GM18505 (cell line): ENCODE data around the gene TMEM14C.
A peak's percentile ranks its signal among the peaks of the same experiment; 100 is the strongest.

ENCODE experiments used
- ATAC-seq: cut with Tn5 transposase; IDR thresholded peaks from one replicate; pipeline ENCODE4 v1.9.1; 2021; ENCODE audit not compliant: unreplicated experiment
- POLR2A ChIP-seq: IDR thresholded peaks from 4 replicates; pipeline ENCODE4 v1.6.1; 2011; ENCODE audit warnings: borderline replicate concordance; ENCODE audit not compliant: insufficient read depth, insufficient read length; ENCODE audit errors: extremely low read depth

The TMEM14C gene

GRCh38 chr6:10722820-10723566 is at the start of gene TMEM14C:
TSS of gene TMEM14C (plus strand) at chr6:10723070. CDS start at chr6:10724614, 1,544 bp downstream.
- TF ChIP-seq POLR2A, result peak; percentile 82
- peak; percentile 96 for ATAC-seq

- TF ChIP-seq POLR2A, result no peak
- ATAC-seq, result no peak
Observed at GRCh38 chr6:10676403-10676802, 46.5 kb upstream of the TMEM14C start.

DNA sequence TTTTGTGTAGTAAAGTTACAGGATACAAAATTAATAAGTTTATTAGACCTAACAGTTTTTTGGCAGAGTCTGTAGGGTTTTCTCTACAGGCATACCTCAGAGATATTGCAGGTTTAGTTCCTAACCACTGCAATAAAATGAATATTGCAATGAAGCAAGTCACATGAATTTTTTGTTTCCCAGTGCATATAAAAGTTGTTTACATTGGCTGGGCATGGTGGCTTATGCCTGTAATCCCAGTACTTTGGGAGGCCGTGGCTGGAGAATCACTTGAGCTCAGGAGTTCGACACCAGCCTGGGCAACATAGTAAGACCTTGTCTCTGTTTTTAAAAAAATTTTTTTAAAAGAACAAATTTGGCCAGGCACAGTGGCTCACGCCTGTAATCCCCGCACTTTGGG is 44.4 kb upstream of the TMEM14C start:
- TF ChIP-seq POLR2A, result no peak
- ATAC-seq, result no peak

GRCh38 chr6:10681795-10682194 is 41.1 kb upstream of the TMEM14C start:
- no peak for TF ChIP-seq POLR2A
- no peak for ATAC-seq

GRCh38 chr6:10682355-10682988 is 40.4 kb upstream of the TMEM14C start:
- no peak for TF ChIP-seq POLR2A
- no peak for ATAC-seq

DNA sequence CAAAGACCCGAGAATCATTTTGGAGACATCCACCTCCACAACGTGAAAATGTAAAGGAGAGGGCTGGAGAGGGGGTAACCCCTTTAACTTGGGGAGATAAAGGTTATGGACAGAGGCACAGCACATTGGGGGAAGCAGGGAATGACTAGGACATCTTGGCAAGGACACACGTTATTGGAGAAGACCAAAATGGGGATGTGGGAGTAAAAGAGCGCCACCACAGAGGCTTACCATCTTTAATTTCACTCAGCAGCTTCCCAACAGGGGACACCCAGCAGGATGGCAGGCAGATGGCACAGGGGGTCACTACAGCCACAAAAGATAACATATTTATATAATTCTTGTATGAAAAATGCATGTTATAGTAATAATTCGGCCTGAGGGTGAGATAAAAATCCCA is 38.3 kb upstream of the TMEM14C start:
- no peak for TF ChIP-seq POLR2A
- no peak for ATAC-seq

GRCh38 chr6:10685092-10685915 is 37.6 kb upstream of the TMEM14C start:
- ATAC-seq, result no peak
- no peak for TF ChIP-seq POLR2A

DNA sequence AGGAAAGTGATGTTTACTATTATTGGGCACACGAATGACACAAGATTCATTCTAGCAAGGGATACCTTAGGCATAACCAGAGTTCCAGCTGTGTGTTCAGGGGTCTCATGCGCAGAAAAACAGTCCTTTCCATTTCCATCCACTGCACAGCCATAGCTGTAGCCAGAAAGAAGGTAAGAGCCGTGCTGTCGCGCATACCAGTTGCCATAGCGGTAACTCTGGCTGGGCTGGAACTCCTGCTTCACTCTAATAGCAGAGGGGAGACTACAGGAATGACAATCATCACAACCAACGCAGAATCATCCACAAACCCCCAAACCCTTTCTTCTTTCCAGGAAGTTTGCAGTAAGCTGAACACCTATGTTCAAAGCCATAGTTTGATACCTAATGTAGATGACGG is 36.0 kb upstream of the TMEM14C start:
- ATAC-seq, result no peak
- no peak for TF ChIP-seq POLR2A

DNA sequence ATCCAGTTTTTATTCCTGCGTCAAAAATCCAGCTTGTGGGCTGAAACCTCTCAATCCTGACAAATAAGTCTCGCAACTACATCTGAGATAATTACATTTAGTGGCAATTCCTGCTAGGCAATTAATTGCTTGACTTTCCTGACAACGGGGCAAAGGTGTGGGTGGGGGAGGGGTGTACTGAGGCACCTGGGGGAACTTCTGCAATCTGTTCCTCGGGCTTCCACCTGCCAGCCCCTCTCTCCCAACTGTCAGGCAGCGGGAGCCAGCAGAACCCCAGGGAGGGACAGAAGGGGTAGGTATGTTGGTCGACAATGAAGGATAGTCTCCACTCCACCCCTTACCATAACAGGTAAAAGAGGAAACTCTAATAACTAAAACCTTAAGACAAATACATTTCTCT is 35.3 kb upstream of the TMEM14C start:
- TF ChIP-seq POLR2A, result no peak
- ATAC-seq, result no peak

DNA sequence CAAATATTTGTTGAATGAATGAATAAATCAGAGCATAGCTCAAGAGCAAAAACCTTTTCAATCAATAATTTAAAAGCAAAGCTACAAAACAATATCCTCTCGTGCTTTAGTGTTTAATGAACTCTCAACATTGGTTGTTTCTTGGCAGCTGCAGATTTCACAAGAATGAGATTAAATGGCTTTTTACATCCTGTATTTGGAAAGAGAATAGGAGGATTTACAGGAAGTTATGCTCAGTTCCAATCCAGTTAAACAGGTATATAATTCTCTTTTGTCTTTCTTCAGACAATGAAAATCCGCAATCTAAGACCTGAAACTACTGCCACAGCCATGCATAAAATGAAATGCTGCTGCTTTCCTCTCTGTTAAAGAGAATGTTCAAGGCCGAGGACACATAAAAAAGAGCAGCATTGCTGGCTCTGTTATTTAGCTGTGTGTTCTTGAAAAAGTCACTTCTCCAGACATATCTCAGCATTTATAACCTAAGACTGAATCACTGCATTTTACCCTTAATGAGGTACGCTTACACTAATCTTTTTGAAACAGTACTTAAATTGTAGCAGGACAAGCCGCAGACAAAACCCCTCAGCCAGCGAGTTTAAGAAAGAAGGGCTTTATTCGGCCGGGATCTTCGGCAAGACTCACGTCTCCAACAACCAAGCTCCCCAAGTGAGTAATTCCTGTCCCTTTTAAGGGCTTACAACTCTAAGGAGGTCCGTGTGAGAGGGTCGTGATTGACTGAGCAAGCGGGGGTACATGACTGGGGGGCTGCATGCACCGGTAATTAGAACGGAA is 32.0 kb upstream of the TMEM14C start:
- no peak for ATAC-seq

DNA sequence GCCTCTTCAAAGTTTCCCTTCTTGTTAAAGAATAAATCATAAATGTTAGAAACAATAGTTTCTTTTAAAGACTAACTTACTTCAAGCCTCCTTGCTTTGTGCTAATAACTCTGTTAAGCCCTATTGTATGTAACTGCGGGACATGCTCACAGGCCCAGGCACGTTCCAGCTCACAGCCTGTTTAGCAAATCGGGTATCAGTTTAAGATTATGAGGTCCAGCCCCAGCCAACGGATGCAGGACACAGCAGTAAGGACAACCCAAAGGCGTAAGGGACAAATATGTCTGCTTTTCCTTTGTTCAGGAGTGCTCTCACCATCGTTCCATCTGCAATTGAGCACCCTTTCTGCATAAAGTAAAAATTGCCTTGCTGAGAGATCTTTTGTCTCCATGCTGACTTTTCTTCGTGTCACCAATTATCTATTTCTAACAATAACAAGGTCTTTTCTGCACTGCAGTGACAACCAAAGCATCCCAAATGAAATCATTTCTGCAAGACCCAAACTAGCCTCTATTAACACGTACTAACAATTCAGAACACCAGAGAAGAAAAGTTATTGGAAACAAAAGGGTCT is 29.8 kb upstream of the TMEM14C start:
- ATAC-seq, result no peak
- no peak for TF ChIP-seq POLR2A

More for the DNA sequence above, 32.0 kb upstream of the TMEM14C start:
- TF ChIP-seq POLR2A, result no peak

DNA sequence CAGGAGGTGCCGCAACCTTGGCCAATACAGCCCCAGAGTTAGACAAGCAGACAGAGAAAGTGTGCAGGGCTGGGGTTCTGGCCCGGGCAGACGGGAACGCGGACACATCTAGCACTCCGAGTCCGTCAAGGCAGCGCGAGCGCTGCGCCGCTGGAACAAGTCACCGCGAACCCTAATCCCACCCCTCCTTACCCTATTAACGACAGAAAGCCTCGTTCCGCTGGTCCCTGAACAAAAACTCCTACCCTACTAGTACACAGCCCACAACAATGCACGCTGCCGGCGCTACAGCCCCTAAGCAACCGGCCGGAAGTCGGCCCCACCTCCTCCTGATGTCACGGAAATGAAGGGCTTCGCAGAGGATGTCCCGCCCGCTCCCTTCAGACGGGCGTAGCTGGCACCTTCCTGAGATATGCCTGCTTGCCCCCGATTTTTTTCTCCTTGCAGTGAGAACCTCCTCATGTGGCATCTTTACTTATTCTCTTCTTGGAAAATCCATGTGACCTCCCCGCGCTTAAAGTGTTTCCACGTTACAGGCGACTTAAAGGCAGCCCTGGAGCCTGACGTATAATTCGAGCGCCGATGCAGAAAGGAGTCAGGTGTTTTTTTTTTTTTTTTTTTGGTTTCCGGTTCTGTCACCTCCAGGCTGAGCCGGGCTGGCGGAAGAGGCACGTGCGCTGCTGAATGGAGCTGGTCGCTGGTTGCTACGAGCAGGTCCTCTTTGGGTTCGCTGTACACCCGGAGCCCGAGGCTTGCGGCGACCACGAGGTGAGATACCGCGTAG is 28.4 kb upstream of the TMEM14C start, which contains the start of the genes C6orf52 and PAK1IP1:
C6orf52 (minus strand) TSS at position 315 of the 784 bp plus-strand sequence. CDS start 7,066 bp downstream, outside the sequence.
PAK1IP1 (plus strand) TSS at position 671 of the 784 bp plus-strand sequence; CDS start at position 685, 14 bp downstream.
- TF ChIP-seq POLR2A, result peak; percentile 92
- ATAC-seq, result peak; percentile 98

- ATAC-seq, result no peak
- TF ChIP-seq POLR2A, result no peak
Observed at GRCh38 chr6:10695086-10695657, 27.7 kb upstream of the TMEM14C start.
